Smooth muscle cell (in vitro differentiated cells): ENCODE data around the gene ERG28. TPM values are rescaled to one million over a fixed set of nuclear protein-coding genes. Genes with fewer than 3 reads are reported as not detected.

Source experiments
- DNase-seq: peaks from one replicate; lab custom pipeline; 2025; ENCODE audit not compliant: unreplicated experiment; lab: John Stamatoyannopoulos, UW
- H2AFZ ChIP-seq: fragments of 200-600 bp; sonication (generic); 2 replicates; pipeline ENCODE4 v1.6.0; 2016; ENCODE audit warnings: antibody characterized with exemption, low read depth, mild to moderate bottlenecking
- H3F3A ChIP-seq: fragments of 200-600 bp; sonication (generic); 2 replicates; pipeline ENCODE4 v1.6.0; 2017; ENCODE audit warnings: antibody characterized with exemption, low read depth
- H3K27ac ChIP-seq: fragments of 200-600 bp; sonication (generic); 2 replicates; pipeline ENCODE4 v1.5.1; 2016; ENCODE audit warnings: low read depth, mild to moderate bottlenecking
- H3K27me3 ChIP-seq: fragments of 200-600 bp; sonication (generic); 2 replicates; pipeline ENCODE4 v1.6.1; 2016; ENCODE audit warnings: low read depth, mild to moderate bottlenecking
- H3K36me3 ChIP-seq: fragments of 200-600 bp; sonication (generic); 2 replicates; pipeline ENCODE4 v1.5.1; 2016; ENCODE audit warnings: low read depth
- H3K4me1 ChIP-seq: fragments of 200-600 bp; sonication (generic); 2 replicates; pipeline ENCODE4 v1.5.1; 2016; ENCODE audit warnings: low read depth
- H3K4me2 ChIP-seq: fragments of 200-600 bp; sonication (generic); 2 replicates; pipeline ENCODE4 v1.6.0; 2016; ENCODE audit warnings: mild to moderate bottlenecking
- H3K4me3 ChIP-seq: fragments of 200-600 bp; sonication (generic); 2 replicates; pipeline ENCODE4 v1.5.1; 2016; ENCODE audit warnings: mild to moderate bottlenecking
- H3K79me2 ChIP-seq: fragments of 200-600 bp; sonication (generic); 2 replicates; pipeline ENCODE4 v1.6.0; 2016; ENCODE audit warnings: low read depth, mild to moderate bottlenecking
- H3K9ac ChIP-seq: fragments of 200-600 bp; sonication (generic); 2 replicates; pipeline ENCODE4 v1.6.0; 2016; ENCODE audit warnings: low read depth
- H3K9me3 ChIP-seq: fragments of 200-600 bp; sonication (generic); replicated peaks from 2 replicates; pipeline ENCODE4 v1.5.1; 2016; ENCODE audit warnings: low read depth
- H4K20me1 ChIP-seq: fragments of 200-600 bp; sonication (generic); 2 replicates; pipeline ENCODE4 v1.6.0; 2016; ENCODE audit warnings: low read depth
- CTCF ChIP-seq: fragments of 200-600 bp; sonication (generic); IDR thresholded peaks from 2 replicates; pipeline ENCODE4 v1.5.1; 2017; ENCODE audit warnings: borderline replicate concordance, mild to moderate bottlenecking, antibody characterized with exemption; ENCODE audit not compliant: insufficient read depth, poor library complexity, severe bottlenecking
- WGBS: methylation state at CpG from one replicate; pipeline ENCODE4 v1.1.7; 2016; ENCODE audit warnings: low lambda C conversion rate; 5-methylcytosine and 5-hydroxymethylcytosine counted together
- polyA plus RNA-seq: library from polyadenylated mRNA; unstranded; fragments of >200 nt; fragmentation: Nextera tagmentation; extraction: Ambion mirVana; gene quantifications from 2 replicates; pipeline ENCODE4 v1.2.1, GENCODE V29; 2016
- total RNA-seq: library from RNA; depleted of rRNA; stranded (reverse); fragments of >200 nt; gene quantifications from 2 replicates; pipeline ENCODE4 v1.2.3, GENCODE V29; 2014

The ERG28 gene
- total and polyA plus RNA-seq, 2 experiments from 2014 or later = 35.0 to 44.9 TPM

- TF ChIP-seq CTCF = no peak
- no peaks in the 10 kb centered on the region for H3K9me3 ChIP-seq
- H2AFZ ChIP-seq = no peak overlapping the region
- H3K27me3 ChIP-seq = no peaks in the 10 kb centered on the region
- H3F3A ChIP-seq = peaks cover 15% of the 10 kb centered on the region
- 57% methylated on average over 4 of the region's 4 CpGs for WGBS
- no peak for DNase-seq
- peak overlapping the region; percentile 61 for H3K27ac ChIP-seq
- H3K79me2 ChIP-seq = no peaks in the 10 kb centered on the region
- no peaks in the 10 kb centered on the region for H4K20me1 ChIP-seq
- H3K4me3 ChIP-seq = no peak overlapping the region
- H3K9ac ChIP-seq = no peak overlapping the region
- peaks cover 9% of the 10 kb centered on the region for H3K4me1 ChIP-seq
- no peaks in the 10 kb centered on the region for H3K36me3 ChIP-seq
- peak overlapping the region; percentile 51 for H3K4me2 ChIP-seq
Measured at GRCh38 chr14:75610834-75611233, 49.8 kb downstream of the ERG28 start.

GRCh38 chr14:75609606-75610475 is 50.8 kb downstream of the ERG28 start:
- no peaks in the 10 kb centered on the region for H3K36me3 ChIP-seq
- H3K9ac ChIP-seq = no peak overlapping the region
- WGBS = 56% methylated on average over 9 of the region's 9 CpGs
- no peak for TF ChIP-seq CTCF
- DNase-seq = no peak
- no peak overlapping the region for H3K4me3 ChIP-seq
- H2AFZ ChIP-seq = no peak overlapping the region
- no peaks in the 10 kb centered on the region for H3K79me2 ChIP-seq
- peak overlapping the region; percentile 51 for H3K4me2 ChIP-seq
- H3K27me3 ChIP-seq = no peaks in the 10 kb centered on the region
- H3K4me1 ChIP-seq = peaks cover 9% of the 10 kb centered on the region
- H3K9me3 ChIP-seq = no peaks in the 10 kb centered on the region
- peak overlapping the region; percentile 61 for H3K27ac ChIP-seq
- H4K20me1 ChIP-seq = no peaks in the 10 kb centered on the region
- H3F3A ChIP-seq = peaks cover 15% of the 10 kb centered on the region

GRCh38 chr14:75609116-75609515 is 51.6 kb downstream of the ERG28 start:
- Histone ChIP-seq H3K4me1 (peaks cover 9% of the 10 kb centered on the region), H3K4me3 (no peak overlapping the region), H3K36me3 (no peaks in the 10 kb centered on the region), H2AFZ (no peak overlapping the region), H3K4me2 (peak overlapping the region; percentile 39), H3K9me3 (no peaks in the 10 kb centered on the region), H3K27ac (peak overlapping the region; percentile 61), H3K27me3 (no peaks in the 10 kb centered on the region), H3F3A (peaks cover 15% of the 10 kb centered on the region), H3K79me2 (no peaks in the 10 kb centered on the region), H4K20me1 (no peaks in the 10 kb centered on the region), H3K9ac (no peak overlapping the region)
- 59% methylated on average over 4 of the region's 4 CpGs for WGBS
- TF ChIP-seq CTCF = no peak
- DNase-seq = no peak
